H1 (cell line): ENCODE data around the gene RAD9A. TPM values are rescaled to one million over a fixed set of nuclear protein-coding genes. Genes with fewer than 3 reads are reported as not detected.
A peak's percentile ranks its signal among the peaks of the same experiment; 100 is the strongest.
"Not testable (repeated sequence)": the region's sequence is repeated elsewhere in the genome, so short reads cannot be mapped to it uniquely, and the experiment has no call there.

Source experiments
- CTCF ChIA-PET: fragments of 300-600 bp; sonication (Branson Sonifier 250); formaldehyde crosslinking; loops from one replicate; lab custom pipeline; 2021; ENCODE audit not compliant: partially characterized antibody; lab: Charles Lee
- POLR2A ChIA-PET: fragments of 300-600 bp; sonication (Branson Sonifier 250); formaldehyde crosslinking; loops from one replicate; lab custom pipeline; 2021; ENCODE audit warnings: inconsistent platforms; ENCODE audit not compliant: partially characterized antibody; lab: Charles Lee
- DNase-seq, 2 experiments: peaks; one replicate each; pipeline versions ENCODE4 v3.0.0 to v3.0.0-alpha.2; 2010 to 2022; ENCODE audit warnings: low spot score in 2 of 2, low read depth in 1 of 2, mixed read lengths in 1 of 2
- FAIRE-seq: peaks from 2 replicates; lab custom pipeline; 2011; peaks lifted over from hg19 to GRCh38; lab: Jason Lieb, UNC
- H2AFZ ChIP-seq: 2 replicates; pipeline ENCODE4 v1.8.1; 2012; ENCODE audit warnings: low read length, inconsistent platforms
- H2AK5ac ChIP-seq: 2 replicates; pipeline ENCODE4 v1.6.1; 2013; ENCODE audit warnings: low read depth, low read length
- H2BK120ac ChIP-seq: replicated peaks from 2 replicates; pipeline ENCODE3; 2013; ENCODE audit warnings: low read depth, low read length, inconsistent platforms
- H2BK12ac ChIP-seq: 2 replicates; pipeline ENCODE4 v1.6.1; 2013; ENCODE audit warnings: low read depth, low read length
- H2BK15ac ChIP-seq: 2 replicates; pipeline ENCODE4 v1.6.1; 2013; ENCODE audit warnings: low read length
- H2BK20ac ChIP-seq: 2 replicates; pipeline ENCODE4 v1.6.1; 2013; ENCODE audit warnings: low read length
- H2BK5ac ChIP-seq: 2 replicates; pipeline ENCODE4 v1.6.1; 2013; ENCODE audit warnings: low read depth, low read length
- H3K14ac ChIP-seq: 2 replicates; pipeline ENCODE4 v1.6.1; 2013; ENCODE audit warnings: inconsistent platforms; ENCODE audit not compliant: insufficient read length
- H3K18ac ChIP-seq: 2 replicates; pipeline ENCODE4 v1.6.1; 2013; ENCODE audit warnings: low read length; ENCODE audit errors: extremely low read depth
- H3K23ac ChIP-seq: 2 replicates; pipeline ENCODE4 v1.6.1; 2013; ENCODE audit warnings: inconsistent platforms; ENCODE audit not compliant: insufficient read length
- H3K23me2 ChIP-seq: 2 replicates; pipeline ENCODE4 v1.6.1; 2013; ENCODE audit warnings: low read depth, low read length
- H3K27ac ChIP-seq: 2 replicates; pipeline ENCODE4 v1.6.1; 2011; ENCODE audit warnings: low read depth, low read length, inconsistent platforms
- H3K27me3 ChIP-seq, 4 experiments: replicated peaks in 1 of 4; 1 replicate in 1 of 4; 2 replicates in 3 of 4; pipeline versions ENCODE4 v1.6.1 to v1.8.1; 2011 to 2013; ENCODE audit warnings: low read length in 3 of 4, mild to moderate bottlenecking in 3 of 4, inconsistent platforms in 2 of 4, mixed read lengths in 2 of 4, moderate library complexity in 1 of 4; ENCODE audit not compliant: control insufficient read depth in 3 of 4, insufficient read depth in 3 of 4; ENCODE audit errors: extremely low read depth in 1 of 4
- H3K36me3 ChIP-seq, 4 experiments: 2 replicates each; pipeline versions ENCODE4 v1.6.1 to v1.8.1; 2011 to 2013; ENCODE audit warnings: mild to moderate bottlenecking in 4 of 4, low read length in 3 of 4, moderate library complexity in 2 of 4, control low read depth in 1 of 4, inconsistent platforms in 1 of 4; ENCODE audit not compliant: insufficient read depth in 4 of 4, control insufficient read depth in 2 of 4
- H3K4ac ChIP-seq: replicated peaks from 2 replicates; pipeline ENCODE3; 2013; ENCODE audit warnings: low read length, low read depth, mixed read lengths, inconsistent platforms; ENCODE audit not compliant: insufficient read length
- H3K4me1 ChIP-seq, 4 experiments: replicated peaks in 1 of 4; 1 replicate in 1 of 4; 2 replicates in 3 of 4; pipeline versions ENCODE4 v1.6.1 to v1.8.1; 2011 to 2013; ENCODE audit warnings: low read length in 3 of 4, inconsistent platforms in 2 of 4, mixed read lengths in 1 of 4; ENCODE audit not compliant: insufficient read depth in 4 of 4, control insufficient read depth in 3 of 4
- H3K4me2 ChIP-seq, 2 experiments: 2 replicates each; pipeline versions ENCODE4 v1.6.1 to v1.8.1; 2011 to 2013; ENCODE audit warnings: low read depth in 2 of 2, low read length in 2 of 2, control low read depth in 1 of 2, inconsistent platforms in 1 of 2, mild to moderate bottlenecking in 1 of 2; ENCODE audit not compliant: insufficient read depth in 1 of 2
- H3K4me3 ChIP-seq, 4 experiments: fragments of 200-600, 300-600 bp in 1 of 4; sonication (generic), shearing (Covaris generic), sonication (Bioruptor Twin) in 1 of 4; 2 replicates each; pipeline versions ENCODE4 v1.5.1 to v1.8.1; 2011 to 2016; ENCODE audit warnings: low read length in 4 of 4, low read depth in 3 of 4, control low read depth in 2 of 4, inconsistent platforms in 2 of 4, mild to moderate bottlenecking in 2 of 4, mixed read lengths in 1 of 4, moderate library complexity in 1 of 4; ENCODE audit not compliant: insufficient read depth in 2 of 4; ENCODE audit errors: extremely low read depth in 1 of 4
- H3K56ac ChIP-seq: replicated peaks from 2 replicates; pipeline ENCODE3; 2013; ENCODE audit warnings: low read depth, mild to moderate bottlenecking, mixed read lengths, low read length, inconsistent platforms; ENCODE audit not compliant: insufficient read length
- H3K79me1 ChIP-seq: 2 replicates; pipeline ENCODE4 v1.6.1; 2013; ENCODE audit warnings: low read depth, low read length, control low read depth
- H3K79me2 ChIP-seq, 2 experiments: 2 replicates each; pipeline versions ENCODE4 v1.6.1 to v1.8.1; 2012 to 2013; ENCODE audit warnings: low read length in 2 of 2, mild to moderate bottlenecking in 2 of 2, inconsistent platforms in 1 of 2; ENCODE audit not compliant: insufficient read depth in 2 of 2, control insufficient read depth in 1 of 2
- H3K9ac ChIP-seq, 4 experiments: replicated peaks in 1 of 4; 1 replicate in 1 of 4; 2 replicates in 3 of 4; pipeline versions ENCODE4 v1.6.1 to v1.8.1; 2011 to 2013; ENCODE audit warnings: low read depth in 3 of 4, low read length in 3 of 4, control low read depth in 2 of 4, mild to moderate bottlenecking in 2 of 4, moderate library complexity in 2 of 4, inconsistent platforms in 1 of 4; ENCODE audit errors: extremely low read depth in 1 of 4
- H3K9me3 ChIP-seq, 2 experiments: 2 replicates each; pipeline versions ENCODE4 v1.6.1 to v1.8.1; 2012 to 2013; ENCODE audit warnings: mild to moderate bottlenecking in 2 of 2, moderate library complexity in 2 of 2, control low read depth in 1 of 2, inconsistent platforms in 1 of 2, low read depth in 1 of 2, low read length in 1 of 2, mixed read lengths in 1 of 2; ENCODE audit not compliant: insufficient read depth in 2 of 2
- H4K20me1 ChIP-seq, 2 experiments: replicated peaks in 1 of 2; 2 replicates each; pipeline versions ENCODE3 to v1.8.1; 2011 to 2013; ENCODE audit warnings: inconsistent platforms in 2 of 2, low read length in 2 of 2, mild to moderate bottlenecking in 1 of 2; ENCODE audit not compliant: insufficient read depth in 2 of 2, control insufficient read depth in 1 of 2
- H4K5ac ChIP-seq: 2 replicates; pipeline ENCODE4 v1.6.1; 2013; ENCODE audit warnings: low read length, low read depth, mixed read lengths, inconsistent platforms; ENCODE audit not compliant: insufficient read length
- H4K8ac ChIP-seq: 2 replicates; pipeline ENCODE4 v1.8.0; 2013; ENCODE audit warnings: mild to moderate bottlenecking, moderate library complexity, low read length, inconsistent platforms; ENCODE audit not compliant: insufficient read depth; ENCODE audit errors: extremely low read depth
- H4K91ac ChIP-seq: replicated peaks from 2 replicates; pipeline ENCODE3; 2013; ENCODE audit warnings: low read length, mixed read lengths, inconsistent platforms; ENCODE audit not compliant: insufficient read length
- WGBS, 2 experiments: shearing (Covaris generic) in 1 of 2; methylation state at CpG; one replicate each; pipeline versions ENCODE4 v1.1.6 to v1.1.7; 2013 to 2015; ENCODE audit warnings: low lambda C conversion rate in 2 of 2, mixed read lengths in 2 of 2, inconsistent platforms in 1 of 2, low coverage in 1 of 2, missing lambda C conversion rate in 1 of 2; ENCODE audit not compliant: insufficient replicate concordance in 2 of 2, insufficient coverage in 1 of 2, insufficient read length in 1 of 2; ENCODE audit errors: extremely low coverage in 1 of 2, missing lambda C conversion rate in 1 of 2; 5-methylcytosine and 5-hydroxymethylcytosine counted together
- polyA plus RNA-seq, 7 experiments: library from polyadenylated mRNA; depleted of rRNA in 3 of 7; stranded (reverse) in 5 of 7; unstranded in 2 of 7; fragments of >200 nt in 5 of 7; fragments of 200-250 nt in 2 of 7; gene quantifications; 1 replicate in 5 of 7; 2 replicates in 1 of 7; 4 replicates in 1 of 7; pipeline versions ENCODE4 v1.2.1 to v1.2.3, GENCODE V29; 2011 to 2013; ENCODE audit warnings: missing spikeins in 2 of 7, mixed read lengths in 2 of 7
- total RNA-seq: library from RNA; stranded (reverse); fragmentation: NEBNext Ultra II Directional; extraction: Animal tissue kit (Norgen Biotek cat#: 25700); gene quantifications from 2 replicates; pipeline ENCODE4 v1.2.1, GENCODE V29; 2021

The RAD9A gene
- total and polyA plus RNA-seq, 2 of the 8 experiments (the other 6 are each of a cell fraction or from before 2014, with no cell fraction given), result 22.2 to 25.5 TPM

DNA sequence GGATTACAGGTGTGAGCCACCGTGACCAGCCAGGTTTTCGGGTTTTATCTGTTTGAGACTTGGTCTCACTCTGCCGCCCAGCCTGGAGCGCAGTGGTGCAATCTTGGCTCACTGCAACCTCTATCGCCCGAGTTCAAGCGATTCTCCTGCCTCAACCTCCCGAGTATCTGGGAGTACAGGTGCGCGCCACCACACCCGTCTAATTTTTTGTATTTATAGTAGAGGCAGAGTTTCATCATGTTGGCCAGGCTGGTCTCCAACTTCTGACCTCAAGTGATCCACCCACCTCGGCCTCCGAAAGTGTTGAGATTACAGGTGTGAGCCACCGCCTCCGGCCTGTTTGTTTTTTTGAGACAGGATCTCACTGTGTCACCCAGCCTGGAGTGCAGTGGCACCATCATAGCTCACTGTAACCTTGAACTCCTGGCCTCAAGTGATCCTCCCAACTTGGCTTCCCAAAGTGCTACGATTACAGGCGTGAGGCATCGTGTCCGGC is 35.6 kb downstream of the RAD9A start:
- not testable (repeated sequence) for H3K36me3 ChIP-seq, DNase-seq, H2BK12ac ChIP-seq, H3K56ac ChIP-seq, H2AK5ac ChIP-seq, H2BK20ac ChIP-seq, H4K91ac ChIP-seq, H3K79me1 ChIP-seq, H3K14ac ChIP-seq, FAIRE-seq, H3K27me3 ChIP-seq, H2BK120ac ChIP-seq, H4K5ac ChIP-seq, H3K79me2 ChIP-seq, H4K20me1 ChIP-seq, H3K9me3 ChIP-seq, H3K23ac ChIP-seq, H3K18ac ChIP-seq, H3K4ac ChIP-seq, H3K27ac ChIP-seq, H4K8ac ChIP-seq
- peak overlapping the region; percentile 77; the same call in 1 of the 2 replicates for H2BK5ac ChIP-seq
- H3K9ac ChIP-seq, result peak overlapping the region in 1 of 4 experiments; percentile 26; a peak in 1 of 7 replicates
- POLR2A ChIA-PET, result interaction anchor here (1.1 to 3.9 kb wide), 8 partner anchors 8 to 43 kb away, joined by 3 to 37 read pairs (median 4); partner anchors contain the start of genes GPR152, PTPRCAP and TMEM134
- peak overlapping the region; percentile 66 to 98 (median 90) for H3K4me3 ChIP-seq
- peak overlapping the region; percentile 60 to 96 for H3K4me2 ChIP-seq
- CTCF ChIA-PET, result interaction anchor here (1.8 kb wide), 1 partner anchor 26 kb away, joined by 5 read pairs; the partner anchor contains the start of gene PPP1CA
- WGBS, 2 experiments, result 93% methylated on average over 19 of the region's 19 CpGs; no CpG with 5 or more reads in 1 of the 2 experiments
- peaks cover 0 to 12% (median 4%) of the 10 kb centered on the region in 4 experiments; a peak in 6 of 7 replicates for H3K4me1 ChIP-seq
- peak overlapping the region; percentile 72; the same call in 1 of the 2 replicates for H2BK15ac ChIP-seq
- H2AFZ ChIP-seq, result peak overlapping the region; percentile 34; the same call in 1 of the 2 replicates
- H3K23me2 ChIP-seq, result peaks cover 10% of the 10 kb centered on the region
